Measurements from ENCODE around the gene SLC17A9. TPM values are rescaled to one million over a fixed set of nuclear protein-coding genes. Genes with fewer than 3 reads are reported as not detected.

SLC17A9 gene
- total and polyA plus RNA-seq, 3 experiments from 2014 or later, result 1.0 to 26.8 (median 26.4) TPM

DNA sequence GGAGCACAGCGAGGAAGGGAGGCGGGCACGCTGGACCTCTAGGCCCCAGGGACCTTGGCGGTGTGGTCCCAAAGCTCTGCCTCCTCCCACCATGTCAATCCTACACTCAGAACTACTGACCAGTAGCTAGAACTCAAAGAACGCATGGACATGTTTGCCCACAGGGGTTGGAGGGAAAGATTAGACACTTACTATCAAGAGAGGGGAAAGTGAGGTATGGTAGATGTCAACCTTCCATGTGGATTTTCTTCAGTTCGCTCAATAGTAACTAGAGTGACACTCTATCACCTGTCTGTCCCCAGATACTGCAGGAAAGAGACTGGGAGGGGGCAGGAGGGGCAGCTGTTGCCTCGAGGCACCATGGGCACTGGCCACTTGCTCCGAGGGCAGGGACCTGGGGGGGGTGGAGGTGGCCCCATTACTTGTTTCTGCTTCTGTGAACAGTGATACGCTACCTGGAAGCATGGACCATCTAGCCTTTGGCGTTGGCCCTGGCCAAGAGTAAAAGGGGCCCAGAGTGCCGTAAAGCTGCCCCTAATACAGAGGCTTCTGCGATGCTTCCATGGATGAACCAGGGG, 25.3 kb upstream of the SLC17A9 start:
- peaks cover 0 to 1% of the 10 kb centered on the region in 2 donors for H3K27me3 Mint-ChIP-seq
- peak overlapping the region; percentile 85 to 98 (median 92) for H3K27ac Mint-ChIP-seq
- DNase-seq, result no peak
- no peaks in the 10 kb centered on the region for H3K27me3 ChIP-seq (ENCODE audit: insufficient read depth, low read length, poor library complexity, severe bottlenecking)
- CTCF ChIA-PET, result interaction anchor here (1.1 to 4.5 kb wide), 7 partner anchors 10 to 27 kb away, joined by 3 to 38 read pairs (median 6); partner anchors contain the start of genes GID8 and SLC17A9
- POLR2A ChIA-PET, result interaction anchor here (0.7 to 4.4 kb wide), 5 partner anchors 8 to 66 kb away, joined by 3 to 30 read pairs (median 5); partner anchors contain the start of genes GID8 and TCFL5
- peak overlapping the region; percentile 63 for H3K4me3 ChIP-seq (ENCODE audit: low read length)
- peaks cover 59% of the 10 kb centered on the region for H3K4me1 ChIP-seq (ENCODE audit: insufficient read depth, low read length)
- no peaks in the 10 kb centered on the region for H3K9me3 ChIP-seq (ENCODE audit: low read length)
- H3K36me3 ChIP-seq (ENCODE audit: insufficient read depth, low read length), result no peaks in the 10 kb centered on the region
- peak overlapping the region; percentile 91 to 98 (median 94) for H3K4me3 Mint-ChIP-seq
- H3K27ac ChIP-seq (ENCODE audit: low read depth, low read length), result peak overlapping the region; percentile 41
- peaks cover 60 to 75% (median 69%) of the 10 kb centered on the region in 3 donors for H3K4me1 Mint-ChIP-seq
- H3K36me3 Mint-ChIP-seq, result peaks cover 0 to 18% (median 1%) of the 10 kb centered on the region in 3 donors
- no peaks in the 10 kb centered on the region for H3K9me3 Mint-ChIP-seq

- H3K36me3 ChIP-seq (ENCODE audit: insufficient read depth, low read length), result no peaks in the 10 kb centered on the region
- H3K4me3 ChIP-seq (ENCODE audit: low read length), result peak overlapping the region; percentile 90
- Mint-ChIP-seq H3K9me3 (no peaks in the 10 kb centered on the region), H3K4me1 (peaks cover 54 to 64% (median 59%) of the 10 kb centered on the region in 3 donors), H3K36me3 (peaks cover 0 to 25% (median 0%) of the 10 kb centered on the region in 3 donors), H3K4me3 (peak overlapping the region; percentile 91 to 98 (median 94)), H3K27ac (peak overlapping the region; percentile 43 to 98 (median 95)), H3K27me3 (peaks cover 0 to 1% of the 10 kb centered on the region in 2 donors)
- H3K27ac ChIP-seq (ENCODE audit: low read depth, low read length), result peak overlapping the region; percentile 53
- ChIA-PET CTCF (interaction anchor here (1.6 to 4.5 kb wide), 6 partner anchors 8 to 27 kb away, joined by 5 to 38 read pairs (median 7); partner anchors contain the start of genes GID8 and SLC17A9), POLR2A (interaction anchor here (1.2 to 4.4 kb wide), 4 partner anchors 9 to 67 kb away, joined by 3 to 30 read pairs (median 5); partner anchors contain the start of genes GID8 and TCFL5)
- H3K9me3 ChIP-seq (ENCODE audit: low read length), result no peaks in the 10 kb centered on the region
- H3K4me1 ChIP-seq (ENCODE audit: insufficient read depth, low read length), result peaks cover 47% of the 10 kb centered on the region
- peak in 1 of 5 donors; percentile 15 for DNase-seq
- H3K27me3 ChIP-seq (ENCODE audit: insufficient read depth, low read length, poor library complexity, severe bottlenecking), result no peaks in the 10 kb centered on the region
These were observed 24.1 kb upstream of the SLC17A9 start for GRCh38 chr20:62928246-62928939.

- Histone ChIP-seq H3K27me3 (ENCODE audit: insufficient read depth, low read length, poor library complexity, severe bottlenecking) (no peaks in the 10 kb centered on the region), H3K27ac (ENCODE audit: low read depth, low read length) (peak overlapping the region; percentile 53), H3K4me3 (ENCODE audit: low read length) (peak overlapping the region; percentile 90), H3K36me3 (ENCODE audit: insufficient read depth, low read length) (no peaks in the 10 kb centered on the region), H3K9me3 (ENCODE audit: low read length) (no peaks in the 10 kb centered on the region), H3K4me1 (ENCODE audit: insufficient read depth, low read length) (peaks cover 40% of the 10 kb centered on the region)
- ChIA-PET POLR2A (no interaction called here), CTCF (interaction anchor here (0.8 to 4.5 kb wide), 2 partner anchors 8 kb away, joined by 3 to 38 read pairs; partner anchors contain the start of gene GID8)
- H3K27ac Mint-ChIP-seq, result peak overlapping the region; percentile 86 to 98 (median 94)
- peak; percentile 34 to 68 (median 51) for DNase-seq
- H3K27me3 Mint-ChIP-seq, result peaks cover 0 to 1% of the 10 kb centered on the region in 2 donors
- H3K9me3 Mint-ChIP-seq, result no peaks in the 10 kb centered on the region
- peaks cover 0 to 27% (median 0%) of the 10 kb centered on the region in 3 donors for H3K36me3 Mint-ChIP-seq
- peaks cover 47 to 57% (median 52%) of the 10 kb centered on the region in 3 donors for H3K4me1 Mint-ChIP-seq
- peak overlapping the region; percentile 91 to 98 (median 94) for H3K4me3 Mint-ChIP-seq
These were observed 23.4 kb upstream of the SLC17A9 start for GRCh38 chr20:62929051-62929538.

GRCh38 chr20:62931464-62931863, 21.0 kb upstream of the SLC17A9 start:
- peak overlapping the region in 1 of 7 donors; percentile 3 for H3K4me3 Mint-ChIP-seq
- CTCF ChIA-PET, result interaction anchor here (1.1 kb wide), 1 partner anchor 11 kb away, joined by 3 read pairs; no protein-coding TSS in a partner anchor
- POLR2A ChIA-PET, result no interaction called here

DNA sequence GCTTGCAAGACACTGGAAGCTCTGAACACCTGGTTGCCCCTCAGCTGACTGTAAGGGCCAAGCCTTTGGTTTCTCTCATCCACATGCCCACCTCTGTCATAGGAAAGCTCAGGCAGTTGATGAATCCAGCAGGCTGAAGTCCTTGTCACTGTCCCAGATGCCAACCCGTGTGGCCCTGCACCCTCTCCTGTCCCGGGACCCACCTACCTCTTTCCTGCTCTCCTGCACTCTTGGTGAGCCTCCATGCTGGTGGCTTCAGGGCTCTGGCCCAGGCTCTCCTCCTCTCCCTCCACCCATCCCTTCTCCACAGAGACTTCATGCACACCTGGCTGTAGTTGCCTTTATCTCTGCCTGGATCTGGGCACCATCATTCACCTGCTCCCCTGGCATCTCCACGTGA, 18.5 kb upstream of the SLC17A9 start:
- peaks cover 8% of the 10 kb centered on the region for H3K36me3 ChIP-seq (ENCODE audit: insufficient read depth, low read length)
- Mint-ChIP-seq H3K4me1 (peaks cover 24 to 33% (median 32%) of the 10 kb centered on the region in 3 donors), H3K4me3 (no peak overlapping the region), H3K9me3 (no peaks in the 10 kb centered on the region), H3K27me3 (no peaks in the 10 kb centered on the region), H3K27ac (no peak overlapping the region), H3K36me3 (peaks cover 0 to 24% (median 0%) of the 10 kb centered on the region in 3 donors)
- no peak overlapping the region for H3K27ac ChIP-seq (ENCODE audit: low read depth, low read length)
- DNase-seq, result no peak
- no peaks in the 10 kb centered on the region for H3K9me3 ChIP-seq (ENCODE audit: low read length)
- ChIA-PET CTCF (interaction anchor here (1.7 to 2.0 kb wide), 2 partner anchors 34 to 39 kb away, joined by 4 to 6 read pairs; no protein-coding TSS in a partner anchor), POLR2A (interaction anchor here (1.9 kb wide), 1 partner anchor 9 kb away, joined by 11 read pairs; no protein-coding TSS in a partner anchor)
- no peak overlapping the region for H3K4me3 ChIP-seq (ENCODE audit: low read length)
- H3K27me3 ChIP-seq (ENCODE audit: insufficient read depth, low read length, poor library complexity, severe bottlenecking), result no peaks in the 10 kb centered on the region
- peaks cover 40% of the 10 kb centered on the region for H3K4me1 ChIP-seq (ENCODE audit: insufficient read depth, low read length)

More at GRCh38 chr20:62931464-62931863, 21.0 kb upstream of the SLC17A9 start:
- Histone ChIP-seq H3K9me3 (ENCODE audit: low read length) (no peaks in the 10 kb centered on the region), H3K36me3 (ENCODE audit: insufficient read depth, low read length) (peaks cover 8% of the 10 kb centered on the region), H3K4me3 (ENCODE audit: low read length) (no peak overlapping the region), H3K27me3 (ENCODE audit: insufficient read depth, low read length, poor library complexity, severe bottlenecking) (no peaks in the 10 kb centered on the region), H3K27ac (ENCODE audit: low read depth, low read length) (no peak overlapping the region), H3K4me1 (ENCODE audit: insufficient read depth, low read length) (peaks cover 54% of the 10 kb centered on the region)
- no peak for DNase-seq
- Mint-ChIP-seq H3K4me1 (peaks cover 35 to 41% (median 38%) of the 10 kb centered on the region in 3 donors), H3K9me3 (no peaks in the 10 kb centered on the region), H3K36me3 (peaks cover 0 to 20% (median 0%) of the 10 kb centered on the region in 3 donors), H3K27me3 (no peaks in the 10 kb centered on the region), H3K27ac (peak overlapping the region in 3 of 8 donors; percentile 50 to 98 (median 65))

DNA sequence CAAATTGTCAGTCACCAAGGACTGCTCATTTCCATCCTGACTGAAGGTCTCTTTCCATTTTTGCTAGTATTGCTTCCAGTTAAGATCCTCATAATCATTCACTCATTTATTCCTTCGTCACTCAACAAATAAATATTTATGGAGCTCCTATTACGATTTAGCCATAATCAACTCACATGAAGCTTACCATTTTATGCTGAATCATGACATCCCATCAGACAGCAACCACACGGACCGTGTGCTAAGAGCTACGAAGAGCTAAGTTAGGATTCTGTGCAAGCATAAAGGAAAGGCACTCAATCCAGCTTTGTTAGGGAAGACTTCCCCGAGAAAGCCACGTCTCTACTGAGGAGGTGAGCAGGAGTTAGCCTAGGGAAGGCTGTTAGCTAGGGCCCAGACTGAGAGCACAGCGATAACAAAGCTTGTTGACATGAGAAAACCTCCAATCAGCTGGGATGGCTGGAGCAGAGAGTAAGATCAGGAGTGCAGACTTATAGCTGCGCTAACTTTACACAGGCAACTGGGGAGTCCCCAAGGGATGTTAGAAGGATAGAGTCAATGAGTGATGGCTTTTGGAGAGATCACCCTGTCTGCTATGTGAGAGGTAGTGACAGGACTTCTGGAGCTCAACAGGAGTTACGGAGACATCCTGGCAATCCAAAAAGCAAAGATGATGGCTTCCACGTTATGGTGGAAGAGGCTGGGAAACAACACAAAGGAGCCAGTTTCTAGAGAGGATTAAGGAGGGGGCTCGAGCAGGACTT, 17.1 kb upstream of the SLC17A9 start:
- H3K9me3 ChIP-seq (ENCODE audit: low read length), result no peaks in the 10 kb centered on the region
- Mint-ChIP-seq H3K36me3 (peaks cover 0 to 27% (median 0%) of the 10 kb centered on the region in 3 donors), H3K9me3 (no peaks in the 10 kb centered on the region), H3K27me3 (no peaks in the 10 kb centered on the region), H3K27ac (no peak overlapping the region), H3K4me1 (peaks cover 26 to 33% (median 31%) of the 10 kb centered on the region in 3 donors), H3K4me3 (no peak overlapping the region)
- H3K27me3 ChIP-seq (ENCODE audit: insufficient read depth, low read length, poor library complexity, severe bottlenecking), result no peaks in the 10 kb centered on the region
- DNase-seq, result no peak
- ChIA-PET CTCF (interaction anchor here (1.5 to 4.6 kb wide), 5 partner anchors 9 to 37 kb away, joined by 4 to 38 read pairs (median 7); partner anchors contain the start of gene DIDO1), POLR2A (interaction anchor here (1.0 to 1.9 kb wide), 3 partner anchors 9 to 17 kb away, joined by 3 to 11 read pairs (median 5); no protein-coding TSS in a partner anchor)
- H3K27ac ChIP-seq (ENCODE audit: low read depth, low read length), result no peak overlapping the region
- H3K36me3 ChIP-seq (ENCODE audit: insufficient read depth, low read length), result peaks cover 8% of the 10 kb centered on the region
- H3K4me1 ChIP-seq (ENCODE audit: insufficient read depth, low read length), result peaks cover 43% of the 10 kb centered on the region
- H3K4me3 ChIP-seq (ENCODE audit: low read length), result no peak overlapping the region
